Prostate gland (tissue), 2 donors: ENCODE measurements around the gene PDS5B.
"Not testable (repeated sequence)": the region's sequence is repeated elsewhere in the genome, so short reads cannot be mapped to it uniquely, and the experiment has no call there.

Source experiments
- POLR2A ChIP-seq: fragments of 450-650 bp; IDR thresholded peaks from one replicate; pipeline ENCODE4 v1.6.1; 2016; ENCODE audit warnings: antibody characterized with exemption, mild to moderate bottlenecking
- POLR2AphosphoS5 ChIP-seq: sonication (generic); formaldehyde crosslinking; IDR thresholded peaks from one replicate; pipeline ENCODE4 v1.6.1; 2017; ENCODE audit warnings: antibody characterized with exemption
- TF ChIP-seq, protein P1 (sequence below), 4 experiments: fragments of 200-600 bp in 2 of 4; fragments of 450-650 bp in 2 of 4; sonication (generic) in 2 of 4; IDR thresholded peaks; 1 replicate in 3 of 4; 2 replicates in 1 of 4; pipeline ENCODE4 v1.5.1; 2016 to 2019; ENCODE audit warnings: antibody characterized with exemption in 4 of 4, mild to moderate bottlenecking in 2 of 4, moderate library complexity in 2 of 4

- TF ChIP-seq, protein P1, sequence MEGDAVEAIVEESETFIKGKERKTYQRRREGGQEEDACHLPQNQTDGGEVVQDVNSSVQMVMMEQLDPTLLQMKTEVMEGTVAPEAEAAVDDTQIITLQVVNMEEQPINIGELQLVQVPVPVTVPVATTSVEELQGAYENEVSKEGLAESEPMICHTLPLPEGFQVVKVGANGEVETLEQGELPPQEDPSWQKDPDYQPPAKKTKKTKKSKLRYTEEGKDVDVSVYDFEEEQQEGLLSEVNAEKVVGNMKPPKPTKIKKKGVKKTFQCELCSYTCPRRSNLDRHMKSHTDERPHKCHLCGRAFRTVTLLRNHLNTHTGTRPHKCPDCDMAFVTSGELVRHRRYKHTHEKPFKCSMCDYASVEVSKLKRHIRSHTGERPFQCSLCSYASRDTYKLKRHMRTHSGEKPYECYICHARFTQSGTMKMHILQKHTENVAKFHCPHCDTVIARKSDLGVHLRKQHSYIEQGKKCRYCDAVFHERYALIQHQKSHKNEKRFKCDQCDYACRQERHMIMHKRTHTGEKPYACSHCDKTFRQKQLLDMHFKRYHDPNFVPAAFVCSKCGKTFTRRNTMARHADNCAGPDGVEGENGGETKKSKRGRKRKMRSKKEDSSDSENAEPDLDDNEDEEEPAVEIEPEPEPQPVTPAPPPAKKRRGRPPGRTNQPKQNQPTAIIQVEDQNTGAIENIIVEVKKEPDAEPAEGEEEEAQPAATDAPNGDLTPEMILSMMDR (IDR thresholded peaks at IDR 0.05), result not testable (repeated sequence)
- not testable (repeated sequence) for TF ChIP-seq POLR2AphosphoS5, POLR2A
Observed at GRCh38 chr13:32826372-32826771, 240.1 kb downstream of the PDS5B start.
